ENCODE measurements around the gene TMEM178B. TPM values are rescaled to one million over a fixed set of nuclear protein-coding genes. Genes with fewer than 3 reads are reported as not detected.

The TMEM178B gene
- total RNA-seq, 1 donor from 2014 or later: 2.2 TPM

GRCh38 chr7:141421306-141421705 lies 347.4 kb downstream of the TMEM178B start:
- DNase-seq (ENCODE audit: low spot score): no peak

DNA sequence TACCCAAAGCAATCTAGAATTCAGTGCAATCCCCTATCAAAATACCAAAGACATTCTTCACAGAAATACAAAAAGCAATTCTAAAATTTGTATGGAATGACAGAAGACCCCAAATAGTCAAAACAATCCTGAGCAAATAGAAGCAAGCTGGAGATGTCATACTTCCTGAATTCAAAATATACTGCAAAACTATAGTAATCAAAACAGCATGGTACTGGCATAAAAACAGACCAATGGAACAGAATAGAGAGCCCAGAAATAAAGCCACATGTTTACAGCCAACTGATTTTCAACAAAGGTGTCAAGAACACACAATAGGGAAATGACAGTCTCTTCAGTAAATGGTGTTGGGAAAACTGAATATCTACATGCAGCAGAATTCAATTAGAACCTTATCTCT lies 353.3 kb downstream of the TMEM178B start:
- no peak for DNase-seq (ENCODE audit: low spot score)

GRCh38 chr7:141430455-141431139 lies 356.7 kb downstream of the TMEM178B start:
- DNase-seq (ENCODE audit: low spot score): no peak

GRCh38 chr7:141431140-141431479 lies 357.2 kb downstream of the TMEM178B start:
- DNase-seq (ENCODE audit: low spot score): no peak

- no peak for DNase-seq (ENCODE audit: low spot score)
Observed at GRCh38 chr7:141431711-141432110, 357.8 kb downstream of the TMEM178B start.

- no peak for DNase-seq (ENCODE audit: low spot score)
Observed at GRCh38 chr7:141433698-141434097, 359.8 kb downstream of the TMEM178B start.

GRCh38 chr7:141436139-141436538 lies 362.3 kb downstream of the TMEM178B start:
- no peak for DNase-seq (ENCODE audit: low spot score)

DNA sequence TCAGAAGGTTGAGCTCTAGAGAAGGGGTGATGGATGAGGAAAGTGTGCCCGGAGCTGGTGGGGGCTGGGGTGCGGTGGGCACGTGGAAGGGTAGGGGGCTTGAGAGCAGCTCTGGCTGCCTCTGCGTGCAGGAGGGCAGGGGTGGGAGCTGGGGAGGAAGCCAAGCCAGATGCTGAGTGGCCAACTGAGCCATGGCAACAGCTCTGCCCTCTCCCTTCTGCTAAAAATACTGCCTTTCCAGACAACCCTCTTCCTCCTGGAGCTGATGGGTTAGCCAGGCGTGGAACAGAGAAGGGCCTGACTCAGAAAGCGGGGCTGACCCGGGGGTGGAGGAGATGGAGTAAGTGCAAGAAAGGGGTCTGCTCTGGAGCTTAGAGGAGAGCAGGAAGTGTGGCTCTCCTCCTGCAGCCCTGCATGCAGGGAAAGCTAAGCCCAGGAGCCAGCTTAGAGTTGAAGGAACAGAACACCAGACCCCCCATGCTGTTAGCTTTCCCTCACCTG lies 362.8 kb downstream of the TMEM178B start:
- no peak for DNase-seq (ENCODE audit: low spot score)

GRCh38 chr7:141439164-141439563 lies 365.3 kb downstream of the TMEM178B start:
- no peak for DNase-seq (ENCODE audit: low spot score)

- DNase-seq (ENCODE audit: low spot score): no peak
Observed at GRCh38 chr7:141439776-141440175, 365.9 kb downstream of the TMEM178B start.

DNA sequence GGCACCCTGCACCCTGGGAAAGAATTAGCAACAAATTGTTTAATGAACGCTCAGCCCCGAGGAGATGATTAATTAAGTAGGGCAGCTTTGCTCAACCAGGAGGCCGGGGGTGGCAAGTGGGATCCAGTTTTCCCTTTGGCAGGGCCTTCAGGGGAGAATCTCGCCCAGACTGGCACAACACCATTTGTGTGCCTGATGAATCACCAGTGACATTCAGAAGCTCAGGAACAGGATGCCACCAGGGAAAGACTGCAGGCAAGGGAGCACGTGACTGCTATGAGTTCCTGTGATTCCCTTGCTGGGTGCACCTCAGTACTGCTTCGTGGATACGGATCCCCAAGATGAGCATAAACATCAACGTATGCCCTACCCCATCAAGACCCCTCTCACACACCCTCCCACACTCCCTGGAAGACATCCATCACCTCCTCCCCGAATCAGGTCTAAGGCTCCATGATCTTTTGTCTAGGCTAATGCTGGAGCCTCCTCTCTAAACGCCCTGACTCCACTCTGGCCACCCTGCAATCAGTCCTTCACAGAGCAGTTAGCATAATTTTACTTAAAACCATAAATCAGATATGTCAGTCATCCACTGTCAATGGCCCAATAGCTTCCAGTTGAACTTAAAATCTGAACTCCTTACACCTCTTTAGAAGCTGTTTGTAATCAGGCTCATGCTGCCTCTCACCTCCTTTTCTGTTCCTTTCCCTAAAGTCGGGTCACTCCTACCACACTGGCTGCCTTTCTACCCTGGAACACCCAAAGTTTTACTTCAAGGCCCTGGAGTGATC lies 368.2 kb downstream of the TMEM178B start:
- DNase-seq (ENCODE audit: low spot score): no peak

DNA sequence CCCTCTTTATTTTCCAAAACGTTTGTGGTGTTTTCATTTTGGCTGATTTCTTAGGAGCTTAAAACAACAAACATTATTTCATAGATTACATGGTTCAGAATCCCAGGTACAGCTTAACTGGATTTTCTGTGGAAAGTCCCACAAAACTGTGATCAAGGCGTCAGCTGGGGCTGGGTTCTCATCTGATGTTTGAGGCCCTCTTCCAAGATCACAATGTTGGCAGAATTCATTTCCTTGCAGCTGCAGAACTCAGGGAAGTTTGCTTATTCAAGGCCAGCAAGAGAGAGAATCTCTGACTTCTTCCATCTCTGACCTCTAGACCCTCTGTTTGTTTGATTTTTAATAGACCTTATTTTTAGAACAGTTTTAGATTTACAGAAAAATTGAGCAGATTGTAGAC lies 368.9 kb downstream of the TMEM178B start:
- DNase-seq (ENCODE audit: low spot score): no peak

DNA sequence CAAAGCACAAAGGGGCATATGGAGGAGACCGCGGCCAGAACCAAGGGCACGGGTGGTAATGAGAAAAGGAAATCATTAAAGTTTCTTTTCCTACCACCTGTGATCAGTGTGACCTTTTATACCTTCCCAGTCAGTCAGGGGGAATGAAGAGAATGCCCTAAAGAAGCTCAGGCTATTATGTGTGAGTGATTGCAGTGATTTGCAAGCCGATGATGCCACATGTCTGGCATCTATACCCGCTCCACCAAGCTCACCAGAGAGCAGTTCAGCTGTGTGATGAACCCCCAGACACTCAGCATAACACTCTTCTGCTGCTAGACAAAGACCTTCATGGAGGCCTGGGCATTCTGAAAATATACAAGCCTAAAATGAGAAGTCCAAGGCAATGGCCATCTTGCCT lies 371.1 kb downstream of the TMEM178B start:
- no peak for DNase-seq (ENCODE audit: low spot score)

DNA sequence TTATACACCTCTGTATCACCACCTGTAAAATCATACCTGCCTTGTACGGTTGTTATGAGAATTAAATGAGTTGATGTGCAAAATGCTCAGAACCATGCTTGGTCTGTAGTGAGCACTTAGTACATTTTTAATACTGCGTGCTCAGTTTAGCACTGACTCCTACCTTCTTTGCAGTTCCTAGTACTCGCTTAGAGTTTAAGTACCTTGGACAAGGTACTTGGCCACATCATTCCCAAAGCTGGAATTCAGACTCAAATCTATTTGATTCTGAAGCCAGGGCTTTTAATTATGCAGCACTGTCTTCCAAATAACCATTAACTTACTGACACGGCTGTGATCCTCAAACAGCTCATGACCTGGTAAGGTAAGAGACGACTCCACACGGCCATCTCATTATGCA lies 377.4 kb downstream of the TMEM178B start:
- DNase-seq (ENCODE audit: low spot score): no peak

DNA sequence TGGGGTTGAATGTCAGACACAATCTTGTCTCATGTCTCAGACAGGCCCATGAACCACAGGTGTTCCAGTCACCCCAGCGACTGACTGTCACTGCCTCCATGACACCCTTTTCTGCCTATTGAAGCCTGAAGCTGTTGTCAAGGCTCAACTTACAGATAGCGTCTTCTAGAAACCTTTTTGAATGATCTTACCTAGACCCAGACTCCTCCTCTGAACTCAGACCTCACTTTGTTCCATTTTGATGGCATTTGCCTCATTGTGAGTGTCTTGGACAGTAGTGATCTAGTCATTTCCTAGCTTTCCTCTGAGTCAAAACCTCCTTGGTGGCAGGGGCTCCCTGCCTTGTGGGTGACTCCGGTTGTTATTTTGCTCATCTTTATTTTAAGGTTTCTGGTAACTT lies 379.0 kb downstream of the TMEM178B start:
- DNase-seq (ENCODE audit: low spot score): no peak

DNA sequence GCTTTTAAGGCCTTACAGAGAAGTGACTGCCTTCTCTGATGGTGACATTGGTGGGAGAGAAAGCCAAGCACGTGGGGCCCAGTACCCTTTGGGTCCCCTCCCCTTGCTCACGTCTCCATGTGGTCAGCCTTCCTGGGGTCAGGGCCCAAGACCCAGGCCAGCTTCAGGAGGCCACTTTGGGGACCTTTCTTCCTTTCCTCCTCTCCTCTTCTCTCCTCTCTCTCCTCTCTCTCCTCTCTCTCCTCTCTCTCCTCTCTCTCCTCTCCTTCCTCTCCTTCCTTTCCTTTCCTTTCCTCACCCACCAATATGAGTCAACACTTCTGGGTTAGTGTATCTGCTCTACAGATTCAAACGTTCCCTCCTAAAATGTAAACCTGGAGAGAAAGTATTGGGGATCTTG lies 380.5 kb downstream of the TMEM178B start:
- no peak for DNase-seq (ENCODE audit: low spot score)

GRCh38 chr7:141455723-141456122 lies 381.9 kb downstream of the TMEM178B start:
- no peak for DNase-seq (ENCODE audit: low spot score)

GRCh38 chr7:141456298-141456697 lies 382.4 kb downstream of the TMEM178B start:
- no peak for DNase-seq (ENCODE audit: low spot score)

- DNase-seq (ENCODE audit: low spot score): no peak
Observed at GRCh38 chr7:141456711-141457110, 382.8 kb downstream of the TMEM178B start.

DNA sequence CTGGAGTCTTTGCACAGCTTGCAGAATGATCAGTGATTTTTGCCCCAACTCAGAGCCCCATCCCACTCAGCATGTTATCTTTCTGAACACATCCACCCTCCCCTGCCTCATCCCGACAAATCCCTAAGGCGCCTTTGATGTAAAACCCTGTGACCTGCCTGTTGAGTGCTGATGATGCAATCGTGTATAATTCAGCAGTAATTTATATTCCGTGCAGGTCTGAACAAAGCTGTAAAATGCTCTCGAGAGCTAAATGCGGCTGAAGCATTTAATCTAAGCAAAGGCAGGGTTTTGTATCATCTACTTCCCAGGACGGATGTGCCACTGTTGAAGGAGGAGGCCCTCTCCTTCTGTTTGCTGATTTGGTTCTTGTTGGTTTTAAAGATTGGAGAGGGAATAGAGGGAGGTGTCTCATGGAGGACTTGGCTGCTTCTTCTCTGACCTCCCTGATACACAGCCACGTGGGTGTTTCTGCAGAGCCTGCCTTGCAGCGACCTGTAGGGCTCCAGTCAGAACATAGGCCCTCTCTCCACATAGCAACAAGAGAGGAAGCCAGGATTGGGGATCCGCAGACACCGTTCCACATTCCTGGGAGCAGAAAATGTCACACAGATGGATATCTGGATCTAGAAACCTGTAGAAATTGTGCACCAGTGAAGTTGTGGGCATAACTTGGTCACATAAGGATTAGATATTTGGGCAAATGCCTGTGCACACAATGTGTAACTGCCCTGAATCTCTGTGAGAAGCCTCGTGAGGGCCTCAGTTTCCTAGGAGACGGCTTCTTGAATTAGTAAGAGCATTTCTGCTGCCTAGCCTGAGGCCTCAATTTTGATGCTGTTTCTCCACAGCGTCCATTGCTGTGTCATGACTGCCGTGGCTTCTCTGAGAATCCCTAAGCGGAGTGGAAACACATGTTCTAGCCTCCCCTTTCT lies 387.2 kb downstream of the TMEM178B start:
- DNase-seq (ENCODE audit: low spot score): peak; percentile 95

DNA sequence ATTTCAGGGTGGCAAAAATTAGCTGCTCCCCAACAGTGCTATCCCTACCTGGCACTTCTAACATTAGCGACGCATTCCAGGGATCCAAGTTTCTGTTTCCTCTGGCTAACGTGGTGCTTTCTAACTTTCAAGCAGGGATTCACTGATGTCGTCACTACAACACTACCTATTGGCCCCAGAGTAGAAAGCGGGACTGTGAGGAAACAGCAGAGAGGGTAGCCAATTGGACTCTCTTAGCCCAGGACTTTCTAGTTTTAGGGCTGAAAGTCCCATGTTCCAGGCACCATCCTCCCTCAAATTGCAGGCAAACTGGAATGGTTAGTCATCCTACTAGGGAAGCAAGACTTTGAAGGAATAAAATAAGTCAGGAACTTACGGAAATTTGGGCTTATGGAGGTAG lies 388.1 kb downstream of the TMEM178B start:
- DNase-seq (ENCODE audit: low spot score): no peak

- no peak for DNase-seq (ENCODE audit: low spot score)
Observed at GRCh38 chr7:141462958-141463357, 389.1 kb downstream of the TMEM178B start.

All from umbilical cord (tissue), 2 donors.